ENCODE measurements around the gene SEPTIN1. TPM values are rescaled to one million over a fixed set of nuclear protein-coding genes. Genes with fewer than 3 reads are reported as not detected.

The SEPTIN1 gene
- total RNA-seq, 4 donors from 2014 or later, result 2.8 to 9.8 (median 4.8) TPM

- no peak overlapping the region for H3K27ac ChIP-seq
- H3K36me3 ChIP-seq, result peaks cover 0 to 11% (median 3%) of the 10 kb centered on the region in 4 donors
- H3K4me3 ChIP-seq, result no peak overlapping the region
- peaks cover 16 to 27% (median 20%) of the 10 kb centered on the region in 4 donors for H3K4me1 ChIP-seq
- H3K9me3 ChIP-seq, result no peaks in the 10 kb centered on the region
- intact Hi-C loops (cut with DNase I; ENCODE audit: low total_unique reads) (no loop called here), in situ Hi-C loops (cut with MboI; ENCODE audit: low pct_ligation_motif_present in 1 of 4, low pct_unique_long_range_greater_than_20kb in 1 of 4, low sequenced_read_pairs in 3 of 4) (no loop called here)
- WGBS, 2 donors (ENCODE audit: low coverage in 1 of 2), result 91% methylated on average over 8 of the region's 9 CpGs; no CpG with 5 or more reads in 1 of the 2 donors
- H3K27me3 ChIP-seq, result no peaks in the 10 kb centered on the region
- TF ChIP-seq EP300 (IDR thresholded peaks at IDR 0.05; ENCODE audit: low read depth) (no peak), CTCF (IDR thresholded peaks at IDR 0.05) (no peak), POLR2AphosphoS5 (IDR thresholded peaks at IDR 0.05) (no peak), POLR2A (IDR thresholded peaks at IDR 0.05) (no peak)
- no peak for DNase-seq
Measured at GRCh38 chr16:30358577-30358936, 23.8 kb downstream of the SEPTIN1 start.

- H3K4me3 ChIP-seq, result no peak overlapping the region
- no peak for DNase-seq
- intact Hi-C loops (cut with DNase I; ENCODE audit: low total_unique reads) (no loop called here), in situ Hi-C loops (cut with MboI; ENCODE audit: low pct_ligation_motif_present in 1 of 4, low pct_unique_long_range_greater_than_20kb in 1 of 4, low sequenced_read_pairs in 3 of 4) (no loop called here)
- 83 to 85% methylated on average over 9 to 25 of the region's 37 CpGs for WGBS, 2 donors (ENCODE audit: low coverage in 1 of 2)
- H3K27me3 ChIP-seq, result no peaks in the 10 kb centered on the region
- TF ChIP-seq POLR2A (IDR thresholded peaks at IDR 0.05), result no peak
- peaks cover 0 to 13% (median 4%) of the 10 kb centered on the region in 4 donors for H3K36me3 ChIP-seq
- H3K27ac ChIP-seq, result peak overlapping the region in 1 of 4 donors; percentile 94
- H3K4me1 ChIP-seq, result peaks cover 20 to 33% (median 24%) of the 10 kb centered on the region in 4 donors
- H3K9me3 ChIP-seq, result no peaks in the 10 kb centered on the region
Measured at GRCh38 chr16:30357715-30358576, 24.4 kb downstream of the SEPTIN1 start.

GRCh38 chr16:30357085-30357714 lies 25.2 kb downstream of the SEPTIN1 start:
- no peak overlapping the region for H3K4me3 ChIP-seq
- no peaks in the 10 kb centered on the region for H3K9me3 ChIP-seq
- H3K27ac ChIP-seq, result peak overlapping the region in 2 of 4 donors; percentile 94 to 98
- H3K4me1 ChIP-seq, result peaks cover 27 to 41% (median 29%) of the 10 kb centered on the region in 4 donors
- no peak for DNase-seq
- TF ChIP-seq POLR2AphosphoS5 (IDR thresholded peaks at IDR 0.05), result no peak
- no peak for TF ChIP-seq POLR2A (IDR thresholded peaks at IDR 0.05)
- TF ChIP-seq CTCF (IDR thresholded peaks at IDR 0.05), result no peak
- no peak for TF ChIP-seq EP300 (IDR thresholded peaks at IDR 0.05; ENCODE audit: low read depth)
- intact Hi-C loops (cut with DNase I; ENCODE audit: low total_unique reads), result no loop called here
- 70% methylated on average over 5 of the region's 5 CpGs; no CpG with 5 or more reads in 1 of the 2 donors for WGBS, 2 donors (ENCODE audit: low coverage in 1 of 2)
- in situ Hi-C loops (cut with MboI; ENCODE audit: low pct_ligation_motif_present in 1 of 4, low pct_unique_long_range_greater_than_20kb in 1 of 4, low sequenced_read_pairs in 3 of 4), result no loop called here
- no peaks in the 10 kb centered on the region for H3K27me3 ChIP-seq
- peaks cover 0 to 15% (median 5%) of the 10 kb centered on the region in 4 donors for H3K36me3 ChIP-seq

- TF ChIP-seq POLR2A (IDR thresholded peaks at IDR 0.05) (no peak), CTCF (IDR thresholded peaks at IDR 0.05) (no peak), POLR2AphosphoS5 (IDR thresholded peaks at IDR 0.05) (no peak), EP300 (IDR thresholded peaks at IDR 0.05; ENCODE audit: low read depth) (no peak)
- in situ Hi-C loops (cut with MboI; ENCODE audit: low pct_ligation_motif_present in 1 of 4, low pct_unique_long_range_greater_than_20kb in 1 of 4, low sequenced_read_pairs in 3 of 4), result no loop called here
- Histone ChIP-seq H3K27ac (peak overlapping the region; percentile 88 to 99 (median 96)), H3K9me3 (no peaks in the 10 kb centered on the region), H3K27me3 (no peaks in the 10 kb centered on the region), H3K4me3 (peak overlapping the region in 3 of 4 donors; percentile 65 to 90 (median 83)), H3K36me3 (peaks cover 0 to 18% (median 8%) of the 10 kb centered on the region in 4 donors), H3K4me1 (peaks cover 28 to 47% (median 32%) of the 10 kb centered on the region in 4 donors)
- 58 to 80% methylated on average over 1 to 12 of the region's 12 CpGs for WGBS, 2 donors (ENCODE audit: low coverage in 1 of 2)
- intact Hi-C loops (cut with DNase I; ENCODE audit: low total_unique reads), result no loop called here
- DNase-seq, result peak; percentile 42
Measured at GRCh38 chr16:30356401-30357084, 25.8 kb downstream of the SEPTIN1 start.

Measured in transverse colon (tissue), 4 donors.